ENCODE results near the gene PSD.

The PSD gene

DNA sequence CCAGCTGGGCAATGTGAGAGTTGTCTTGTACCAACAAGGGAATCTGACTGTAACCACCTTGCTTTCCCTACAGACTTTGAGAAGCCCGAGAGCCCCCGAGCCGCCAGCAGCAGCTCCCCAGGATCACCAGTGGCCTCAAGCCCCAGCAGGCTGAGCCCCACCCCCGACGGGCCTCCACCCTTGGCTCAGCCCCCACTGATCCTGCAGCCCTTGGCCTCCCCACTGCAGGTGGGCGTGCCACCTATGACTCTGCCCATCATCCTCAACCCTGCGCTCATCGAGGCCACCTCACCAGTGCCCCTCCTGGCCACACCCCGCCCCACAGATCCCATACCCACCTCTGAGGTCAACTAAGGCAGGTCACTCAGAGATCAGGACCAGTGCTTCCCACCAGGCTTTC is 36.6 kb downstream of the PSD start:
- TF ChIP-seq, protein P1, sequence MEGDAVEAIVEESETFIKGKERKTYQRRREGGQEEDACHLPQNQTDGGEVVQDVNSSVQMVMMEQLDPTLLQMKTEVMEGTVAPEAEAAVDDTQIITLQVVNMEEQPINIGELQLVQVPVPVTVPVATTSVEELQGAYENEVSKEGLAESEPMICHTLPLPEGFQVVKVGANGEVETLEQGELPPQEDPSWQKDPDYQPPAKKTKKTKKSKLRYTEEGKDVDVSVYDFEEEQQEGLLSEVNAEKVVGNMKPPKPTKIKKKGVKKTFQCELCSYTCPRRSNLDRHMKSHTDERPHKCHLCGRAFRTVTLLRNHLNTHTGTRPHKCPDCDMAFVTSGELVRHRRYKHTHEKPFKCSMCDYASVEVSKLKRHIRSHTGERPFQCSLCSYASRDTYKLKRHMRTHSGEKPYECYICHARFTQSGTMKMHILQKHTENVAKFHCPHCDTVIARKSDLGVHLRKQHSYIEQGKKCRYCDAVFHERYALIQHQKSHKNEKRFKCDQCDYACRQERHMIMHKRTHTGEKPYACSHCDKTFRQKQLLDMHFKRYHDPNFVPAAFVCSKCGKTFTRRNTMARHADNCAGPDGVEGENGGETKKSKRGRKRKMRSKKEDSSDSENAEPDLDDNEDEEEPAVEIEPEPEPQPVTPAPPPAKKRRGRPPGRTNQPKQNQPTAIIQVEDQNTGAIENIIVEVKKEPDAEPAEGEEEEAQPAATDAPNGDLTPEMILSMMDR (conservative IDR thresholded peaks at IDR 0.05; ENCODE audit: low read depth, low read length) = no peak
- Histone ChIP-seq H3K36me3 (ENCODE audit: insufficient read depth) (no peaks in the 10 kb centered on the region), H3K27ac (no peak overlapping the region), H4K20me1 (ENCODE audit: insufficient read depth) (no peaks in the 10 kb centered on the region), H3K79me2 (ENCODE audit: insufficient read depth, low read depth) (no peaks in the 10 kb centered on the region), H3K4me2 (no peak overlapping the region), H3K9ac (no peak overlapping the region), H3K4me3 (IDR thresholded peaks at IDR 0.05; ENCODE audit: insufficient read depth, low read depth, low read length) (no peak overlapping the region), H3K27me3 (ENCODE audit: insufficient read depth, low read depth) (no peaks in the 10 kb centered on the region), H3K4me1 (ENCODE audit: low read depth, poor library complexity, severe bottlenecking) (peaks cover 9% of the 10 kb centered on the region), H2AFZ (ENCODE audit: low read depth) (no peak overlapping the region)

DNA sequence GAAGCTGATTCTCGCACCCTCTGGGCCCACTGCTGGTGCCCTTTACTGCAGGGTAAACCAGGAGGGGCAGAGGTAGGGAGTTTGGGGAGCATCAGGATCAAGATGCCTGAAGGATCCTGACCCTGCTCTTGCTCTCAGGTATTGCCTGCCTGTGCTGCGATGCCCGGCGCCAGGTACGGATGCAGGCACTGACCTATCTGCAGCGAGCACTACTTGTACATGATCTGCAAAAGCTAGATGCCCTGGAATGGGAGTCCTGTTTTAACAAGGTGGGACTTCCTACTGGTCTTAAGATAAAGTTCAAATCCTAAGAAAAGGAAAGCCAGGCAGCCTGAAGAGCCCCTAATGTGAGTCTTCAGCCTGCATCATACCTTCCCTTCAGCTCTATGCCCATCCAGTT is 39.2 kb downstream of the PSD start:
- no peaks in the 10 kb centered on the region for H3K36me3 ChIP-seq (ENCODE audit: insufficient read depth)

DNA sequence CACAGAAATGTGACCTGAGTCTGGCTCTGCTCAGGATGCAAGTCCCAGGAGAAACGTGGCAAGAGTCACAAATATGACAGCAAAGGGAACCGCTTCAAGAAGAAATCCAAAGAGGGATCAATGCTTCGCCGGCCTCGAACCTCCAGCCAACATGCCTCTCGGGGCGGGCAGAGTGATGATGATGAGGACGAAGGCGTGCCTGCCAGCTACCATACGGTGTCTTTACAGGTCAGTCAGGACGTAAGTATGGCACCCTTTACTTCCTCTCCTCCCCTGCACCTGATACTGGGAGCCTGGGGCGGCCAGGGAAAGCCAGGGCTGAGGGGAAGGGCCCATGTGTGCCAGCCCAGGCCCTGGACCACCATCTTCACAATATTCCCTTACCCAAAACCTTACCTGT is 41.7 kb downstream of the PSD start:
- Histone ChIP-seq H3K36me3 (ENCODE audit: insufficient read depth) (no peaks in the 10 kb centered on the region), H3K27ac (no peak overlapping the region), H3K4me2 (no peak overlapping the region), H3K27me3 (ENCODE audit: insufficient read depth, low read depth) (no peaks in the 10 kb centered on the region), H3K4me1 (ENCODE audit: low read depth, poor library complexity, severe bottlenecking) (no peaks in the 10 kb centered on the region), H3K79me2 (ENCODE audit: insufficient read depth, low read depth) (no peaks in the 10 kb centered on the region), H3K4me3 (IDR thresholded peaks at IDR 0.05; ENCODE audit: insufficient read depth, low read depth, low read length) (no peak overlapping the region), H4K20me1 (ENCODE audit: insufficient read depth) (no peaks in the 10 kb centered on the region), H2AFZ (ENCODE audit: low read depth) (no peak overlapping the region), H3K9ac (no peak overlapping the region)
- TF ChIP-seq, protein P1 (conservative IDR thresholded peaks at IDR 0.05; ENCODE audit: low read depth, low read length) = no peak

More for the DNA sequence above, 39.2 kb downstream of the PSD start:
- H3K27ac ChIP-seq = no peak overlapping the region
- no peak overlapping the region for H3K9ac ChIP-seq
- H3K27me3 ChIP-seq (ENCODE audit: insufficient read depth, low read depth) = no peaks in the 10 kb centered on the region
- H3K4me1 ChIP-seq (ENCODE audit: low read depth, poor library complexity, severe bottlenecking) = peaks cover 3% of the 10 kb centered on the region
- no peak overlapping the region for H3K4me3 ChIP-seq (IDR thresholded peaks at IDR 0.05; ENCODE audit: insufficient read depth, low read depth, low read length)
- H4K20me1 ChIP-seq (ENCODE audit: insufficient read depth) = no peaks in the 10 kb centered on the region
- TF ChIP-seq, protein P1 (conservative IDR thresholded peaks at IDR 0.05; ENCODE audit: low read depth, low read length) = no peak
- H3K79me2 ChIP-seq (ENCODE audit: insufficient read depth, low read depth) = no peaks in the 10 kb centered on the region
- no peak overlapping the region for H3K4me2 ChIP-seq
- H2AFZ ChIP-seq (ENCODE audit: low read depth) = no peak overlapping the region

DNA sequence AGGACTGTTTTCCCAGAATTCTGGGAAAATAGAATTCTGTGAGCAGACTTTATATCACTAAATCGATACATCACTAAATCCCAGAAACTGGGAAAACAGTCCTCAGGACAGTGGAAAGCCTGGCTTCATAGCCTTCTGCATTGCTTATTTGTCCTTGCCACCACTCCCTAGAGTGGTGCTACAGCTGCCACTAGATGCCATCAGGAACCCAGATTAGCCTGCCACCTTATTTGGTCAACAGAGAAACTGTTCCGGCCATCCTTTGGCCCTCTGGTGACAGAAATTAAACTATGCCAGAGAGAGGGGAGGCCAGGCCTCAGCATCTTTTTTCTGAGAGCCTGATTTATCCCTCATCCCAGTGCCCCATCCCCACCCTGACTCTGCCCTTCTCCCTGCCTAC is 42.7 kb downstream of the PSD start:
- Histone ChIP-seq H3K4me2 (no peak overlapping the region), H2AFZ (ENCODE audit: low read depth) (no peak overlapping the region), H3K79me2 (ENCODE audit: insufficient read depth, low read depth) (no peaks in the 10 kb centered on the region), H3K9ac (no peak overlapping the region), H3K4me1 (ENCODE audit: low read depth, poor library complexity, severe bottlenecking) (no peaks in the 10 kb centered on the region), H3K27ac (no peak overlapping the region), H3K36me3 (ENCODE audit: insufficient read depth) (no peaks in the 10 kb centered on the region), H3K4me3 (IDR thresholded peaks at IDR 0.05; ENCODE audit: insufficient read depth, low read depth, low read length) (no peak overlapping the region), H3K27me3 (ENCODE audit: insufficient read depth, low read depth) (no peaks in the 10 kb centered on the region), H4K20me1 (ENCODE audit: insufficient read depth) (no peaks in the 10 kb centered on the region)
- TF ChIP-seq, protein P1 (conservative IDR thresholded peaks at IDR 0.05; ENCODE audit: low read depth, low read length) = no peak
